ENCODE results near the gene CSF1.
A peak's percentile ranks its signal among the peaks of the same experiment; 100 is the strongest.

Gene CSF1

DNA sequence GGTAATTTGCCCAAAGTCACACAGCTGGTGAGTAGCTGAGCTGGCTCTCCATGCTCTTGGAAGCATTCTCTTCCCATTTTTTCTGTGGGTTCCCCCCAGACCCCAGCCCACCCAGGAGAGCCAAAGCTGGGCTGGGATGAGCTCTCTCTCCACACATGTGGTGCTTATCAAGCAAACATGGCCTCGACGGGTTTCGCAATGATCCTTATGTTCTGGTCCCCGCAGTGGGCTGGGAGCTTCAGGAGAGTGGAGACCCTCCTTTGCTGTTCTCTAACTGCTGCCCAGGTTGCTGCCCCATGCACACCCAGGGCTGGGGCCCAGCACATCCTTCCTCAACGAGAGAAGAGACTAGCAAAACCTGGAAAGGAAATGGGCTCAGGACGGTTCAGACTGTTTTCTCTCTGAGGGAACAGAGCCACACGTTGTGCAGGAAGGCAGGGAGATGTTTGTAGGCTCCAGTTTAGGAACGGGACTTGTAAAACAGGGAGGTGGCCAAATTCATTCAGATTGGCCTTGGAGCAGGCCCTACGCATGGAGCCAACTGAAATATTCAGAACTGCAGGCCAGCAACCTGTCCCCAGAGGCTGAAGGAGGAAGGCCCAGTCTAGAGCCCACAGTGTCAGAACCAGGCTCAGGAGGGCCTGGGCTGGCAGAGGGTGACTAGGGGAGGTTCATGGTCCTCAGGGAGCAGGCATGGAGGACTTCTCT, 27.2 kb upstream of the CSF1 start:
- no peak overlapping the region for H3K4me3 ChIP-seq
- peak; percentile 83 for DNase-seq (ENCODE audit: low spot score)
- TF ChIP-seq, protein P1, sequence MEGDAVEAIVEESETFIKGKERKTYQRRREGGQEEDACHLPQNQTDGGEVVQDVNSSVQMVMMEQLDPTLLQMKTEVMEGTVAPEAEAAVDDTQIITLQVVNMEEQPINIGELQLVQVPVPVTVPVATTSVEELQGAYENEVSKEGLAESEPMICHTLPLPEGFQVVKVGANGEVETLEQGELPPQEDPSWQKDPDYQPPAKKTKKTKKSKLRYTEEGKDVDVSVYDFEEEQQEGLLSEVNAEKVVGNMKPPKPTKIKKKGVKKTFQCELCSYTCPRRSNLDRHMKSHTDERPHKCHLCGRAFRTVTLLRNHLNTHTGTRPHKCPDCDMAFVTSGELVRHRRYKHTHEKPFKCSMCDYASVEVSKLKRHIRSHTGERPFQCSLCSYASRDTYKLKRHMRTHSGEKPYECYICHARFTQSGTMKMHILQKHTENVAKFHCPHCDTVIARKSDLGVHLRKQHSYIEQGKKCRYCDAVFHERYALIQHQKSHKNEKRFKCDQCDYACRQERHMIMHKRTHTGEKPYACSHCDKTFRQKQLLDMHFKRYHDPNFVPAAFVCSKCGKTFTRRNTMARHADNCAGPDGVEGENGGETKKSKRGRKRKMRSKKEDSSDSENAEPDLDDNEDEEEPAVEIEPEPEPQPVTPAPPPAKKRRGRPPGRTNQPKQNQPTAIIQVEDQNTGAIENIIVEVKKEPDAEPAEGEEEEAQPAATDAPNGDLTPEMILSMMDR (IDR thresholded peaks at IDR 0.05), result no peak
- H3K27ac ChIP-seq, result peak overlapping the region; percentile 64 to 86

DNA sequence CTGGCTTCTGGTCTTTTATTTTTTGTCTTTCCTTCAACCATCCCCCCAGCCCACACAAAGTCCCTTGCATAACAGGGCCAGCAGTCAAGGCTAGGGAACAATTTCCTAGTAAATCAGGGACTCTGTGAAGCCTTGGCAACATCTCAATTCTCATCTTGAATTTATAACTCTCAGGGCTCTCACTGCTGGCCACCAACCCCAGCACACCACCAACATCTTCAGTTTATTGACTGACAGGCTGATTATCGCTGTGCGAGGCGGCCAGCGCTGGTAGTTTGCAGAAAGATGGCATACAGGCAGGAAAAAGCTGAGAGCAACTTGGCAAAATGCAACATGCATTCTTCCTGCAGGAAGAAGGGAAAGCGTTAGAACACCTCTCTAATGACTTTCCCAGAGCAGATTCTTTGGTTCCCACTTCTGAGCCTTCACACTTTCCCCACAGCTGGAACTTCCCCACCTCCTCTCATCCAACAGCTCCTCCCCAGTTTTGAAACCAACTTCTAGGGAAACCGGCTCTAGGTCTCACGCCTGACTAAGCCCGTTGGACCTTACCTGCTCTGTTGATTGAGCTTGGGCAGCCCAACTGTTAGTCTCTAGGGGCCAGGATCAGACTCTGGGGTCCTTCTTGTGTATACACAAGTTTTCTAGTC, 26.3 kb upstream of the CSF1 start:
- TF ChIP-seq, protein P1 (IDR thresholded peaks at IDR 0.05), result no peak
- Histone ChIP-seq H3K4me3 (no peak overlapping the region), H3K27ac (peak overlapping the region; percentile 64 to 86)
- no peak for DNase-seq (ENCODE audit: low spot score)

DNA sequence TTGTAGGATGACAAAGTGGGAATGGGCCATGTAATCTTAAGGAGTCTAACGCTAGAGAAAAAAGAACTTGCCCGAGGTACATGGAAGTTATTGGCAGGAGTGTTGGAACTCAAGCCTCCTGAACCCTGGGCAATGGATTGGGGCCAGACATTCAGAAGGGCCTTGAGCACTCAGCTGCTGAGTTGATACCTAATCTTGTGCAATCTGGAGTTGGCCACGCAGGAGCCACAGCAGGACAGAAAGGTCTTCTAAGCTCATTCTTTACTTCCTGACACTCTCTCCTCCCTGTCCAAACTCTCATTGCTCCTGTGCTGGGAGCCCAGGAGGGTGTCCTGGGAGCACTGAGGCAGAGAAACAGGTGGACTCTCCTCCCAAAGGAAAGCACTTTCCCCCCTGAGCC, 25.1 kb upstream of the CSF1 start:
- Histone ChIP-seq H3K4me3 (no peak overlapping the region), H3K27ac (no peak overlapping the region)
- TF ChIP-seq, protein P1 (IDR thresholded peaks at IDR 0.05), result no peak
- DNase-seq (ENCODE audit: low spot score), result no peak

DNA sequence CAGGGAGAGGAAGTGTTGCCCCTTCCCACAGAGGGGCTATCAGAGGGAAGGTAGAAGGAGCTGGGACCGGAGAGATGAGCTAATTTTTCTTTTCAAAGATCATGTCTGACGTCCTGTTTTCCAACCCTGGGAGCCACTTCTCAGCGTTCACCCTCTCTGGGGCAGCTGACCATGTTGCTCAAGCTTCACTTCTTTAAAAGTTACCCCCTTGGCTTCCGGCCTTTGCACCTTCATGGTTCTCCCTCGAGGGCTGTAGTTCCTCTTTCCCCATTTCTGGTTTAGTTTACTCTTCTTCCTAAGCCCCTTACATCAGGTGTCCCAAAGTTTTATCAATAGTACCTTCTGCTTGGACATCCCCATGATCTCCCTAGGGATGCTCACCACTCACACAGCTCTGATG, 23.8 kb upstream of the CSF1 start:
- TF ChIP-seq, protein P1 (IDR thresholded peaks at IDR 0.05), result no peak
- no peak for DNase-seq (ENCODE audit: low spot score)
- no peak overlapping the region for H3K4me3 ChIP-seq
- no peak overlapping the region for H3K27ac ChIP-seq

DNA sequence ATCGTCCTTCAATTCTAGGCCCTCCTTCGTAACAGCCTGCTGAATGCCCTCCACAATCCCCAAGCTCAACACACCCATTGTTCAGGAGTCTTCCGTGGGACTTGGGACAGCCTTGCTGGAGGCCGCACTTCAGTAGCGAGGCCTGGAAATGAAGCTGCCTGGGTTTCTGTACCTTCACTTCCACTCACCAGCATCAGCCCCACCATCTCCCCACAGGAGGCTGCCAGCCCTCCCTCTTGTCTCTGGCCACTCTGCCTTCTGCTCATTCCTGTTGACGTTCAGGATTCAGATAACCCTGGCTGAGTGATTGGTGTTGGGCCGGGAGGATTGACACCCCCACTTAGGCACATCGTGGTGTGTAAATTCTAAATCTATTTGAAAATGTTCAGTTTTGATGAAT, 23.4 kb upstream of the CSF1 start:
- H3K4me3 ChIP-seq, result no peak overlapping the region
- DNase-seq (ENCODE audit: low spot score), result no peak
- TF ChIP-seq, protein P1 (IDR thresholded peaks at IDR 0.05), result no peak
- H3K27ac ChIP-seq, result no peak overlapping the region

DNA sequence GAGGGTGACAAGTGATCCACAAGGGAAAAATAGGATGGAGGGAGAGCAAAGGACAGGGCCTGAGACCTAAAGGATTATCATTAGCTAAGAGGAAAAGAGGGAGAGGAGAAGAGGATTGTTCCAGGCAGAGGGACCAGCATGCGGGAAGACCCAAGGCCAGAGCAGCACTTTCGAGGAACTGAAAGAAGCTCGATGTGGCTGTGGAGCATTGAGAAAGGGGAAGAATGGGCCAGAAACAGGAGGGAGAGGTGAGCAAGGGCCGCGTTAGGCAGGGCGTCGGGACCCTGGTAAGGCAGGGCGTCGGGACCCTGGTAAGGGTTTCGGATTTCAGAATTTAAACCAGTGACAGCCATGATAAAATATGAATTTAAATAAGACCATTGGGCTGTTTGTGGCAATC, 22.8 kb upstream of the CSF1 start:
- Histone ChIP-seq H3K4me3 (no peak overlapping the region), H3K27ac (no peak overlapping the region)
- TF ChIP-seq, protein P1 (IDR thresholded peaks at IDR 0.05), result no peak
- DNase-seq (ENCODE audit: low spot score), result no peak

DNA sequence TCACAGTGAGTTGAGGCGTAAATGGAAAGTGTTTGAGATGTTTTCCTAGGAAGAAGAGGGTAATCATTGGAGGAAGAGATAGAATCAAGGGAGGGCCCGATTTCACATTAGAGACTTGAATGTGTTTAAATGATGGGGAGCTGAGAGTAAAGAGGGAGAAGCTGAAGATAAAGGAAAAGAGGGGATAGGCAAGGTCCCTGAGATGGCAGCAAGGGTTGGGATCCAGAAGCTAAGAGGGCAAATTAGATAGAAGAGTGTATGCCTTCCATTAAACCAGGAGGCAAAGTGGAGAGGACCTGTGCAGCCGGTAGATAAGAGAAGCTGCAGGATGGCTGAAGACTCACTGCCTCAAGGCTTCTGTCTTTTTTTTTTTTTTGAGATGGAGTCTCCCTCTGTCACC, 21.6 kb upstream of the CSF1 start:
- no peak for DNase-seq (ENCODE audit: low spot score)
- H3K27ac ChIP-seq, result no peak overlapping the region
- no peak overlapping the region for H3K4me3 ChIP-seq
- TF ChIP-seq, protein P1 (IDR thresholded peaks at IDR 0.05), result no peak
